IPS-18c (cell line): ENCODE measurements around the gene CDKAL1.

ENCODE experiments used
- H3K4me3 ChIP-seq: 2 replicates; pipeline ENCODE4 v1.7.0; 2013; ENCODE audit warnings: low read depth, mild to moderate bottlenecking, low read length, moderate library complexity; ENCODE audit not compliant: insufficient read depth
- H3K9me3 ChIP-seq: one replicate; pipeline ENCODE4 v1.6.1; 2013; ENCODE audit warnings: mild to moderate bottlenecking, low read length, moderate library complexity; ENCODE audit not compliant: control insufficient read depth, insufficient read depth

The CDKAL1 gene

DNA sequence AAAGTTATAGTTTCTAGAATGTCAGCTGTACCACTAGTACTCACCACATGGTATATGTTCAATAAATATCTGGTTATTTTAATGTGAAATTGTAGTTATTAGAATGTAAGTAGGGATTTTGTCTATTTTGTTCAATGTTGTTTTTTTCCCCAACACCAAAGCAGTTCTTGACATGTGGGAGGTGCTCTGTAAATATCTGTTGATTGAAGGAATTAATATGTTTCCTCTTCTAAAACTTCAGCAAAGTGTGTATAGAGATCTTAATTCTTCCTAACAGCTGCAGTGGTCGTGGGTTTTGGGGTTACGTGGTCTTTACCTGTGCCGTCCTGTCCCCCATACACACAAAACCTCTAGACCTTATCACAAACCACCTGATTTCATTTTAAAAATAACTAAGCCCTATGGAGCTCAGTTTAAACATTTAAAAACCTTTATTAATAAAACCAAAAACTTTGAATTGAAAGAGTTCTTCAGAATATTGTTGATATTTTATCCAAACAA lies 587.4 kb downstream of the CDKAL1 start:
- Histone ChIP-seq H3K9me3 (no peaks in the 10 kb centered on the region), H3K4me3 (no peak overlapping the region)

DNA sequence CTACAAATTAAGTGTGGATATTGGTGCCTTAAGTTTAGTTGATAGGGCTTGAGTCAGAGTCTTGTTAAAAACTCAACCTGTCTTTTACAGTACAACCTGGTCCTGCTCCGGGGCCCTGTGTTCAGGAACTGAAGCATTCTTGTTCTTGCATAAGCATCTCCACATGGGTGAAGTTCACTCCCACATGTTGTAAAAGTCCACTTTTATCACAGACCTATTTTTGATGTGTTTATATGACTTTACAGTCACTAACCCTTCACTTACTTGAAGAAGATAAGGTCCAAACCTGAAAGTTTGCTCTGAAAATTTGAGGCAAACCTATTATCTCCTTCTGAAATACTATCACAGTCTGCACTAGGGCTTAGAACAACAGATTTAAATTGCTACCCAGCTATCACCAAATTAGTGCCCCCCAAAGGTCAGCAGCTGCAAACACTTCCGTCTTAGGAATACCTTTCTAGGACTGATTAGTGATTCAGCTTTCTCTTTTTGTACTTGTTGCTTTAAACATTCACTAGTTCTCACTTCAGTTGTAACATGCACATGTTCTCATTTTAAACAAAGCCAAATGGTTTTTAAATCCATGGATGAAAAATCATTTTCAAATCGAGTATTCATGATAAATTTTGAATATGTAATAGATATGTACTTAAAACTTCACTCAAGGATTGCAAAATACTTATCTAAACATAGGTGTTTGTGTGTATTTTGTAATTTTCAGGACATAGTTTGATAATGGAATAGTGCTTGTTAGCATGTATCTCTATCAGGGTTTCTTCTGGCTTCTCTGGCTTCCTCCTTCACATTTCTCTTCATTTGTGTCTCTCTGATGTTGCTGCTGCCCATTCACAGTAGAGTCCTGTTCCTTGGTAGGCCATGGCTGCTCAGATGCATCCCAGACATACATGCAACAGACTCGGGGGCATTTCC lies 589.5 kb downstream of the CDKAL1 start:
- no peak overlapping the region for H3K4me3 ChIP-seq
- H3K9me3 ChIP-seq = no peaks in the 10 kb centered on the region

DNA sequence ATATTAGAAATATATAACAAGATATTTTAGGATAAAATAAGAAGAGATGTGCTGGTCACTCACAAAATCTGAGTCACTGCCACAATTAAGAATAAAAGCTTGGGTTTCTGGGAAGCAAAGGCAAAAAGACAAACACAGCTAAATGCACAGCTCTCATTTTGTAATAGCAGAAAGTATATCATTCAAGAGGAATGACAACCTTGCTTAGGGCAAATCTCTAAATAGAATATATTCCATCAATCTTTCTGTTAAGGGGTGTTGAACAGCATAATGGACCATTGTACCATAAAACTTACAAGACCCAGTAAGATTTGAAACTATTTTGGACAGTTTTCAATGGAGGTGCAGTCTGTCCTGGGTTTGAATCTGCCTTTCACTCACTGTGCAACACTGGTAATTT lies 594.3 kb downstream of the CDKAL1 start:
- Histone ChIP-seq H3K9me3 (no peaks in the 10 kb centered on the region), H3K4me3 (no peak overlapping the region)

DNA sequence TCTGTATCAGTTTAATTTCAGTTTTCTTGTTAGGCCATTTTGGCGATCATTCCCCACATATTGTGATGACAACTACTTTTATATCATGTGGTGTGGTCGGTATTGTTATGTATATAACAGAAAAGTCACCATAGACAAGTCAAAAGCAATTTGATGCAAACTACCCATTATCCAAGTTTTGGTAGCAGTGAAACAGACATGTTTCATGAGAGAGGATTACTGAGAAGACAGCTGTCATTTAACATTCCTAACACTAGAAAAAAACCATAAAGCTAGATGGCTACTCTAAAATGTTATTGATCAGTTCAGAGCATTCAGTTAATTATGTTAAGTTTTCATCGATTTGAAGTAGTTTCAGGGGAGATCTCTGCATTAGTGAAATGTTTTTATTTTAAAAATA lies 597.1 kb downstream of the CDKAL1 start:
- no peak overlapping the region for H3K4me3 ChIP-seq
- no peaks in the 10 kb centered on the region for H3K9me3 ChIP-seq

DNA sequence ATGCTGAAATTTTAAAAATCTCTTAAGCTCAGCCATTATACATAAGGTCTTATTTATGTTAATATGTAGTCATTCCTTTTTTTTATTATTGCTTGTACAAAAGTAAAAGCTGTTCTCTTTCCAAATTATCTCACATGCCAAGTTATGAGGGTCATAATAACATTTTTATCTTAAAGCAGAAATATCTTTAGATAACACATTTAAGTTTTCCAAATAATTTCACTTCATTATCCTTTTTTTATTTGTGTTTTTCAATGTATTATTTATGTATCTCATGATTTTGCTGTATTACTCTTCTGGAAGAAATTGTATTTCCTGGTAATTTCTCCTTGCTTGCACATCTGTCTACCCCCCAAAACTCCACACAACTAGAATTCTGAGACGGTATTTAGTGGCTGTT lies 598.2 kb downstream of the CDKAL1 start:
- no peak overlapping the region for H3K4me3 ChIP-seq
- H3K9me3 ChIP-seq = no peaks in the 10 kb centered on the region

DNA sequence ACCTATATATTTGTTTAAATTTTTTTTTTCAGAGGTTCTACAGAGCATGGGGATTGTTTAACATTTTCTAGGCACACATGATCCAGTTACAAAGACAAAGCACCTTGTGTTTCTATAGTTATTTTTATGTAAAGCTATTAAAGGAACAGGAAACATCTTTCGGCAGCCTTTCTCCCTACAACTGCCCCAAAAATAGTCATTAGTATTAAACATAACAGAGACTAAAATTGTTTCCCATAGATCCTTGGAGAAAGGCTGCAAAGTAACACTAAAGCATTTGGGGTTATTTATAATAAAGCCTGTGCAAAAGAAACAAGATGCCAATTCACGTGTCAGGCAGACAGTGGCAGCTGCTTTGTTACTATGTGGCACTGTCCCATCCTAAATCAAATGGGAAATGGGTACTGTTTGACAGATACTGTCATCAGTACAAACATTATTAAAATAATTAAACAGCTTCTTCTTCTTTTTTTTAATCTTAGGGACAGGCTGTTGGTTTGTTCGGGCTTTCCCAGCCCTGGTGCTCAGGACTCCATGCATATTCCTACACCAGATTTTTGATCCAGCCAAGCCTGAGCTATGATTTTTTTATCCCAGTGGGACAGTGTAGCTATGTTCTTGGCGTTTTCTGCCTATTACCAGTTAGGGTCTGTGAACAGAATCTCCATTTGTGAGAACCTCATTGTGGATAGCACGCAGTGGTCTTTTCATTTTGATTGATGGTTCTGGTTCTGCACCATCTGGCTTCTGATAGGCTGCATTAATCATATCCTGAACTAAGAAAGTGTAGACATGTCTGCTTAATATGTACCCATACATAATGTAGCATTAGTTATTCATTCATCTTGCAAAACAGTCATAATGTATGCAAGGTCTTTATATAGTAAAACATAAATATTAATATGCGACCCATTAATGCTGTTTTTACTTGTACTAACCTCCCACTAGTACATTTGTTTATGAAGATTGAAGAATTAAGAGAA lies 598.9 kb downstream of the CDKAL1 start:
- no peaks in the 10 kb centered on the region for H3K9me3 ChIP-seq
- no peak overlapping the region for H3K4me3 ChIP-seq

DNA sequence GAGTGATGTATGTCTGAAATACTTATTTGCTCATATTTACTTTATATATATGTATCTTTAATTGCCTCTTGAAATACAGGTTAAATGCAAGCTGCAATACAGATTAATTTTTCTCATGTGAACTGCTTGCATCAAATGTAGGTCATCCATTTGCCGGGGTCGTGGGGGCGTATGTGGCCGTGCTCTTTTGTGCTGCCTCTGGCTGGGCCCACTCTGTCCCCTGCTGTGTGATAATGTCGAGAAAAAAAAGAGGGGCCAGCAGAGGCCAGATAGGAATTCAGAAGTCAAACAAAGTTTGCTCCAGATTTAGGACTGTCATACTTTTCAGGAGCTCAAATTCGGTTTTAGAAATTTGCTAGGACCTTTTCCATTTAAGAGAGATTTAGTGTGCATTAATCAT lies 599.6 kb downstream of the CDKAL1 start:
- H3K4me3 ChIP-seq = no peak overlapping the region
- no peaks in the 10 kb centered on the region for H3K9me3 ChIP-seq

DNA sequence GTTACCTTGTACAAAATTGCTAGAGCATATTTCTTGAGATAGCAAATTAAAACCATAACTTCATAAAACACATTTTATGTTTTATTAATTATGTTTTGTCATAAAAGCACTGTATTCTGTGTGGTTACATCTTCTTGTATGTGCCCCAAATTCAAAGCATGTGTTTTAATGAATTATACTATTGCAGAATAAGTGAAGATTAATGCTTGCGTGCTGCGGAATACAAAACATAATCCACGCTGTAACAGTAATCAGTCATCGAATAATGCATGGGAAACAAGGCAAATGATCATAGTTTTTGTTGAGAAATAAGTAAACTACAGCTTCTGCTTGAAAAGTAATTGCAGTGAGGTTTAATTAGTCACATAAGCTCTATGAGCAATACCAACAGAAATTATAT lies 600.1 kb downstream of the CDKAL1 start:
- Histone ChIP-seq H3K9me3 (no peaks in the 10 kb centered on the region), H3K4me3 (no peak overlapping the region)

DNA sequence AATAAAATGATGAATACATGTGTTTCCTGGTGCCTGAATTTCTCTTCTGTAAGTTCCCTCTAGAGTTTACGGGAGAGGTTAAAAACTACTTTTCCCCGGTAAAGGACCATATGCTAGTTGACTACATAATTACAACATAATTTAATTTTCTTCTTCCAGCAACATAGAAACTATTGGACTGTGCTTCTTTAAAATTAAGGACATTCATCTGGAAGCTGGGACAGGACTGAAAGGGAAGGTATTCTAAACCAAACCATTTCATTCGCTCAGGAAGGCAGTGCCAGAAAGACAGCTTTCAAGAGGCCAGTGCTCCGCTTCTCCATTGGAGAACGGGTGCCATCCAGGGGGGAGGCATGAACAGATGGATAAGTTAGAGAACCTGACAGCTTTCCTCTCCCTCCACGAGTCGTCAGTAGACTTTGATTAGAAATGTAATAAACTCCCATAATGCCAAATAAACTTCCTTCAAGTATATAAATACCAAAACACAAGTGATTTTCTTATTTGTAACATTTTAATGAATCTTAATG lies 601.3 kb downstream of the CDKAL1 start:
- Histone ChIP-seq H3K9me3 (no peaks in the 10 kb centered on the region), H3K4me3 (no peak overlapping the region)

DNA sequence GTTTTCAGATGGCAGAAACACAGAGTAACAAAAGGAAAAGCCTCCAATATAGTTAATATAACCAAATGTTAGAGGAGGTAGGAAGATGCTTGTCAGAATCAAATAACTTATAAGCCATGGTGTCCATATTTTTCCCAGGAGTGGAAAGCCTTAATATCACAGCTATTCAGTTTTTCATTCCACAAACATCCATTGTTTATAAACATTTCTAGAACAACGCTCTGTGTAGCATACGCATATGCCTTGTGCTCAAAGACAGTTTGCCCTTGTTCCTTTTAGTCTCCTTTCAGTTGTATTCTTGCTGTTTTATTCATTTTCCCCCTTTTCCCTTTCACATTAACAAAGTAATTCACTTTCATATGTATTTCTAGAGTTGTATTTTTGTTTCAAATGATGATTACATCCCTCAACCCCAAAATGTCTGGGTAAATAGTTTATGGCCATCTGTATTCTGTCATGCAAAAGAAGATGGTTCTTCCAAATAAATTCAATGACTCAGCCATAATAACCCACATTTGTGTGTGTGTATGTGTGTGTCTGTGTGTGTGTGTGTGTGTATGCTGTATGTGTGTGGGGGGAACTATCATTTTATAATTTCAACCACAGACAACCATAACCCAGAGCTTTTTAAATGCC lies 603.6 kb downstream of the CDKAL1 start:
- no peak overlapping the region for H3K4me3 ChIP-seq
- no peaks in the 10 kb centered on the region for H3K9me3 ChIP-seq

DNA sequence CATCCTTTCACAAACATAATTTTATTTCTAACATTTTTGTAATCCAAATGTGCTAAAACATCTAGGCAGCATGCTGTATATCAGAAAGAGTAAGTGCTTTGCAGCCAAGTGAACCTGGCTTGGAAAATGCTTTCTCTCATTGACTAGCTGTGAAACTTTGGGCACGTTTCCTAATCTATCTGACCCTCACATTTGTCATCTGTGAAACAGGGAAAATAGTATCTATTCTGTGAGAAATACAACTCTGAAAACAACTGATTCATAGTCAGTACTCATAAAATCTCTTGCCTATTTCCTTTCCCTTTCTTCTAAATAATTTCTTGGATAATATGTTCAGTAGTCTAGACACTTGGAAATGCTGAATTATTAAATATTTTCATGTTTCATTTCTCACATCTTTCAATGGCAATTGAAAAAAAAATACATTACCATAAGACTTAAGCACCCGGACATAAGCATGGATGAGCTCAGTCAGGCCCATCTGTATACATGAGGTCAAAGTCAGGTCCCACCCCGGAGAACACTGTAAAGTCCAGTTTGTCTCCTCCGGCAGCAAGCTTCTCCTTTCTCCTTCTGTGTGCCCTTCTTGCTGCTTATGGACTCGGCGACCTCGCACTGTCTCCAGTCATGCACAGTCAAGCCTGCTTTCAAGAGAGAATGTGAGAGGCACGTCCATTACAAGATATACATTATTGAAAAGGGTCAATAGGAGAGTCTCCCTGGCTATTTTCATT lies 604.2 kb downstream of the CDKAL1 start:
- H3K9me3 ChIP-seq = no peaks in the 10 kb centered on the region
- H3K4me3 ChIP-seq = no peak overlapping the region

DNA sequence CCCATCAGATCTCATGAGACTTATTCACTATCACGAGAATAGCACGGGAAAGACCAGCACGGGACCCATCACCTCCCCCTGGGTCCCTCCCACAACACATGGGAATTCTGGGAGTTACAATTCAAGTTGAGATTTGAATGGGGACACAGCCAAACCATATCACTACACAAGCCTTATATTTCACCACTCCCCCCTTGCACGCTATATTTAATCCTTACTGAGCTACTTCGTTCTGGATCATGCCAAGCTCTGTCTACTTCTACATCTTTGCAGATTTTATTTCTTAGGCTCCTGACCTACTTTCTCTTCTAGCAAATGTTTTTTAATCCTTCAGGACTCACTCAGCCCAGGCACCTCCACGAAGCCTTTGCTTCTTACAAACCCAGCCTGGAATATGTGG lies 606.7 kb downstream of the CDKAL1 start:
- H3K9me3 ChIP-seq = no peaks in the 10 kb centered on the region
- H3K4me3 ChIP-seq = no peak overlapping the region

DNA sequence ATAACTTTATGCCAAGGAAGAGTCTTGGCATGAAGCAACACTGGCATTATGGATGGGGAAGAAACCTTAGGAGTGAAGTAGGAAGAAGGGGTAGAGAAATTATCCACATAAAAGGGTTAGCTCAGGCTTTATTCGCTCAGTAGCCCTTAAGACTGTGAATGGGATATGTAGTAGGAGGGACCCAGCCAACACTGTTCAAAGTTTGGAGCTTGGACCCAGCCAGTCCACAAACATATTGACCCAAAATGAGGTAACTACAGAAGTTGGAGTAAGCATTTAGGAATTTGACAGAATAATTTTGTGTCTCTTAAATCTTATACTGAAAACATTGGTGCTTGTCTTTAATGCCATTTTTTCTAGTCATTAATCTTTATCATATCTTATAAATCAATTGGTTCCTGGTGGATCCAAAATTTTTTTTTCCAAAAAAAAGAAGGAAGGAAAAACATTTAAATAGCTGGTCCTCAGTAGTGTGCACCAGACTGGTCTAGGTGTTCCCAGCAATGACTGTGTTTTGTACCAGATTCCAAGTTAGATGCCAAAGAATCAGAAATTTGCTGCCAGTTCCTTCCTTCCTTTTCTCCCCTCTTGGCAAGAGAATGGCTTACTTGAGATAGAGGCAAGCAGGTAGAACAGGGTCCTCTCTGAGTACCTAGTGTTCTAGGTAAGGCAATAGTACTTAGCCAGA lies 607.5 kb downstream of the CDKAL1 start:
- H3K9me3 ChIP-seq = no peaks in the 10 kb centered on the region
- H3K4me3 ChIP-seq = no peak overlapping the region

DNA sequence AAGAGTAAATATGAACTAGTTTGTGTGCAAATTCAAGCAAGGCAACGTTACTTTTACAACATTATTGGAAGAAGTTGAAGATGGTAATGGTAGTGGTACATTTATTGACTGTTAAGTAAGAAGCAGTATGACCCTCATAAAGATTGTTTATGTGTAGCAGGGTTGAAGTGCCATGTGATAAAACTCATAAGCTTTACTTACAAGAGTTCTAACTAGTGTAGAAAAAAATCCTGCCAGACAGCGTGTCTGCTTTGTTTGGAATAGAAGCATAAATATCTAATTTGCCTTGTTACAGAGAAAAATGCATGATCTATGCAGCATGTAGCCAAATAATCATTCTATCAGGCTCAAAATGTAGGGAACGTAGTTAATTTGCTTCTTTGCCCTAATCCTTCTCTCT lies 608.5 kb downstream of the CDKAL1 start:
- Histone ChIP-seq H3K9me3 (no peaks in the 10 kb centered on the region), H3K4me3 (no peak overlapping the region)

DNA sequence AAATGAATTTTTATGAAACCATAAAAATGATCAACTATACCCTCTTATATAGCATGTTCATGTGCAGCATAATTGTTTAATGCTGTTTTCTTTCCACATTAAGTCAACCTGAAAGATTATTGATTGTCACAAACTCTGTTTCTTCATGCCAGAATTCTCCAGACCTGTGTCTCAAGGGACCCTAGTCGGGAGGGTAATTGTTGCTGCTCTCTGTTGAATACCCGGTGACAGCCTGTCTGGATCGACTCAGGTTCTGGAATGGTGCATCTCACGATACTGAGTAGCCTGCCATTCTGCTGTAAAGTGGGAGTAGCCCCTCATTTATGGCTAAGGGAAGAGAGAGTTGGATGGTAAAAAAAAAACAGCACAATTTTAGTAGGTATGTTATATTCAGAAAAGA lies 609.4 kb downstream of the CDKAL1 start:
- H3K9me3 ChIP-seq = no peaks in the 10 kb centered on the region

DNA sequence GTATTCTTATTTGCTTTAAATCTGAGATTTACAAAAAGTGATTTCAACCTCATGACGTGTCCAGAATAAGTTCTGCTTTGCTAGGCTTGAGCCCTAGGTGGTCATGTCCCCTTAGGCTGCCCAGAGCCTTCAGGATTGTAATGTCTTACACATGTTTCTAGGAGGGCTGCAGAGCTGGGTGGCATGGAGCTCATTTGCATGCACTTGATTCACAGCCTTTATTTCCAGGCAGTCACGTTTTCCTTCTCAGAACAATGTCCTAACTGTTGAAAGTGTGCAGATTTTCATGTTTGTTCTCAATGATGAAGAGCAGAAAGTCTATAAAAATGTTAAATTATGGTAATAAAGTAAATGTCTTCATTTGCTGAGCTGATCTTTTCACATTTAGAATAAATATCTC lies 610.7 kb downstream of the CDKAL1 start:
- Histone ChIP-seq H3K9me3 (no peaks in the 10 kb centered on the region), H3K4me3 (no peak overlapping the region)

More for the DNA sequence above, 609.4 kb downstream of the CDKAL1 start:
- H3K4me3 ChIP-seq = no peak overlapping the region
